HepG2 (cell line): ENCODE results near the gene STEAP3. TPM values are rescaled to one million over a fixed set of nuclear protein-coding genes. Genes with fewer than 3 reads are reported as not detected.

Experiments
- CCAR2 ChIP-seq: fragments of 200-400 bp; formaldehyde crosslinking; optimal IDR thresholded peaks from 2 replicates; pipeline ENCODE3; 2018; ENCODE audit warnings: low read depth, mild to moderate bottlenecking, low read length, moderate library complexity
- GATAD1 ChIP-seq: IDR thresholded peaks from 2 replicates; pipeline ENCODE4 v1.6.1; 2016; ENCODE audit warnings: missing genetic modification reagents, missing compliant biosample characterization
- MIXL1 ChIP-seq: IDR thresholded peaks from 2 replicates; pipeline ENCODE4 v1.6.1; 2016
- NFAT5 ChIP-seq: sonication (generic); formaldehyde crosslinking; IDR thresholded peaks from 2 replicates; pipeline ENCODE4 v1.4.0; 2020; ENCODE audit warnings: missing genetic modification reagents
- SP1 ChIP-seq, 2 experiments: fragments of 450-650 bp in 1 of 2; sonication (generic) in 1 of 2; formaldehyde crosslinking in 1 of 2; IDR thresholded peaks; 2 replicates each; pipeline versions ENCODE4 v1.4.0 to v1.6.1; 2016 to 2020; ENCODE audit warnings: missing genetic modification reagents in 1 of 2
- SYNCRIP ChIP-seq: fragments of 200-400 bp; formaldehyde crosslinking; IDR thresholded peaks from 2 replicates; pipeline ENCODE4 v1.6.1; 2018; ENCODE audit warnings: mild to moderate bottlenecking, low read depth, low read length; ENCODE audit not compliant: insufficient read depth
- ZBED4 ChIP-seq: sonication (generic); formaldehyde crosslinking; IDR thresholded peaks from 2 replicates; pipeline ENCODE4 v1.4.0; 2020; ENCODE audit warnings: missing genetic modification reagents, borderline replicate concordance
- ZBTB1 ChIP-seq: sonication (generic); formaldehyde crosslinking; IDR thresholded peaks from 2 replicates; pipeline ENCODE4 v1.4.0; 2020; ENCODE audit warnings: missing genetic modification reagents, borderline replicate concordance
- ZBTB42 ChIP-seq: sonication (generic); formaldehyde crosslinking; IDR thresholded peaks from 2 replicates; pipeline ENCODE4 v1.5.0; 2020; ENCODE audit warnings: mild to moderate bottlenecking, missing genetic modification reagents
- ZNF136 ChIP-seq: sonication (generic); formaldehyde crosslinking; IDR thresholded peaks from 2 replicates; pipeline ENCODE4 v1.8.1; 2022; ENCODE audit warnings: low read depth, mild to moderate bottlenecking, moderate library complexity, missing genetic modification reagents
- ZNF207 ChIP-seq: fragments of 450-650 bp; IDR thresholded peaks from 2 replicates; pipeline ENCODE4 v1.6.1; 2016; ENCODE audit warnings: antibody characterized with exemption, borderline replicate concordance
- ZNF350 ChIP-seq: sonication (generic); formaldehyde crosslinking; IDR thresholded peaks from 2 replicates; pipeline ENCODE4 v1.4.0; 2020; ENCODE audit warnings: mild to moderate bottlenecking, low read depth, missing genetic modification reagents, borderline replicate concordance
- ZNF580 ChIP-seq: IDR thresholded peaks from 2 replicates; pipeline ENCODE4 v1.6.1; 2016; ENCODE audit warnings: low read depth, borderline replicate concordance
- ZNF703 ChIP-seq: sonication (generic); formaldehyde crosslinking; IDR thresholded peaks from 2 replicates; pipeline ENCODE4 v1.5.1; 2020; ENCODE audit warnings: missing genetic modification reagents, mild to moderate bottlenecking, moderate library complexity, borderline replicate concordance
- polyA plus RNA-seq, 8 experiments: library from polyadenylated mRNA; depleted of rRNA in 3 of 8; stranded (reverse) in 7 of 8; unstranded in 1 of 8; fragments of >200 nt; fragmentation: Illumina TruSeq in 4 of 8; extraction: Trizol in 4 of 8; gene quantifications; 2 replicates each; pipeline versions ENCODE4 v1.2.1 to v1.2.3, GENCODE V29; 2011 to 2016; ENCODE audit warnings: low read depth in 4 of 8, missing spikeins in 1 of 8, mixed read lengths in 1 of 8; ENCODE audit not compliant: insufficient read depth in 1 of 8
- total RNA-seq, 5 experiments: library from RNA; depleted of rRNA; stranded (reverse); fragments of >200 nt; fragmentation: Illumina TruSeq; extraction: Trizol; gene quantifications; 2 replicates each; pipeline ENCODE4 v1.2.3, GENCODE V29; 2016; ENCODE audit warnings: low read depth in 1 of 5
- TF ChIP-seq, protein P1 (sequence below): IDR thresholded peaks from 2 replicates; pipeline ENCODE4 v1.6.1; 2012; ENCODE audit warnings: inconsistent platforms

The STEAP3 gene
- total and polyA plus RNA-seq, 2 of the 13 experiments (the other 11 are each of a cell fraction or from before 2014, with no cell fraction given) = 7.3 to 21.1 TPM

GRCh38 chr2:119290859-119291587 lies 67.4 kb downstream of the STEAP3 start (continued):
- TF ChIP-seq SP1 (IDR thresholded peaks at IDR 0.05) (no peak), SP1 (CRISPR knock-in tag; IDR thresholded peaks at IDR 0.05) (no peak), CCAR2 (no peak), ZNF703 (CRISPR knock-in tag) (no peak), ZNF580 (CRISPR knock-in tag) (0 out of 2 replicates have a peak, but pooled peaks have one; percentile 48), ZBTB1 (CRISPR knock-in tag) (no peak), ZNF207 (no peak), ZBTB42 (CRISPR knock-in tag) (no peak), ZNF136 (CRISPR knock-in tag) (no peak), MIXL1 (CRISPR knock-in tag) (peak; percentile 50; the same call in 1 of the 2 replicates), SYNCRIP (no peak), GATAD1 (0 out of 2 replicates have a peak, but pooled peaks have one; percentile 28), ZNF350 (CRISPR knock-in tag) (peak; percentile 54), NFAT5 (CRISPR knock-in tag) (no peak), ZBED4 (CRISPR knock-in tag) (peak; percentile 37; the same call in 1 of the 2 replicates)
- TF ChIP-seq, protein P1, sequence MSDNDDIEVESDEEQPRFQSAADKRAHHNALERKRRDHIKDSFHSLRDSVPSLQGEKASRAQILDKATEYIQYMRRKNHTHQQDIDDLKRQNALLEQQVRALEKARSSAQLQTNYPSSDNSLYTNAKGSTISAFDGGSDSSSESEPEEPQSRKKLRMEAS = peak; percentile 51; the same call in 1 of the 2 replicates
